GM12878 (cell line): ENCODE results near the gene ANGEL1.

Experiments used
- CTCF ChIP-seq, 3 experiments: IDR thresholded peaks in 2 of 3; conservative IDR thresholded peaks in 1 of 3; 2 replicates each; pipeline ENCODE4 v1.5.1; 2011; ENCODE audit warnings: low read depth in 3 of 3, low read length in 3 of 3, mild to moderate bottlenecking in 3 of 3, control low read depth in 2 of 3, moderate library complexity in 2 of 3, inconsistent platforms in 1 of 3, mixed read lengths in 1 of 3; ENCODE audit not compliant: control insufficient read depth in 2 of 3, insufficient read depth in 1 of 3; ENCODE audit errors: extremely low read depth in 1 of 3
- EP300 ChIP-seq, 2 experiments: fragments of 150-350 bp in 1 of 2; IDR thresholded peaks; 2 replicates each; pipeline ENCODE4 v1.6.1; 2011 to 2012; ENCODE audit warnings: low read depth in 2 of 2, low read length in 2 of 2, borderline replicate concordance in 1 of 2, improper control_type of control experiment in 1 of 2, inconsistent platforms in 1 of 2; ENCODE audit not compliant: control insufficient read depth in 1 of 2
- EZH2 ChIP-seq: IDR thresholded peaks from 2 replicates; pipeline ENCODE4 v1.6.1; 2012; ENCODE audit warnings: low read depth, mild to moderate bottlenecking, control low read depth, inconsistent platforms, low read length, borderline replicate concordance; ENCODE audit not compliant: control insufficient read depth
- MAX ChIP-seq: IDR thresholded peaks from 2 replicates; pipeline ENCODE4 v1.6.1; 2012; ENCODE audit warnings: low read depth, low read length, improper control_type of control experiment
- SRF ChIP-seq, 2 experiments: IDR thresholded peaks; 2 replicates each; pipeline ENCODE4 v1.6.1; 2011; ENCODE audit warnings: low read depth in 2 of 2, low read length in 2 of 2, mild to moderate bottlenecking in 1 of 2, moderate library complexity in 1 of 2
- TBL1XR1 ChIP-seq: IDR thresholded peaks from 2 replicates; pipeline ENCODE4 v1.6.1; 2012; ENCODE audit warnings: low read depth, low read length, improper control_type of control experiment
- TCF7 ChIP-seq: IDR thresholded peaks from 2 replicates; pipeline ENCODE4 v1.6.1; 2014; ENCODE audit warnings: antibody characterized with exemption, borderline replicate concordance
- ZZZ3 ChIP-seq: IDR thresholded peaks from 2 replicates; pipeline ENCODE4 v1.6.1; 2011; ENCODE audit warnings: low read depth; ENCODE audit not compliant: control insufficient read depth, insufficient read length
- TF ChIP-seq, protein P1 (sequence below): IDR thresholded peaks from 2 replicates; pipeline ENCODE4 v1.6.1; 2011; ENCODE audit warnings: borderline replicate concordance, low read depth, mild to moderate bottlenecking, moderate library complexity, mixed read lengths, low read length; ENCODE audit not compliant: insufficient read depth; ENCODE audit errors: extremely low read length

- TF ChIP-seq, protein P1, sequence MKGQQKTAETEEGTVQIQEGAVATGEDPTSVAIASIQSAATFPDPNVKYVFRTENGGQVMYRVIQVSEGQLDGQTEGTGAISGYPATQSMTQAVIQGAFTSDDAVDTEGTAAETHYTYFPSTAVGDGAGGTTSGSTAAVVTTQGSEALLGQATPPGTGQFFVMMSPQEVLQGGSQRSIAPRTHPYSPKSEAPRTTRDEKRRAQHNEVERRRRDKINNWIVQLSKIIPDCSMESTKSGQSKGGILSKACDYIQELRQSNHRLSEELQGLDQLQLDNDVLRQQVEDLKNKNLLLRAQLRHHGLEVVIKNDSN, result no peak
- TF ChIP-seq ZZZ3 (no peak), CTCF (IDR thresholded peaks at IDR 0.05 in 2 of 3, conservative IDR thresholded peaks at IDR 0.05 in 1 of 3; ENCODE audit: control insufficient read depth in 2 of 3, extremely low read depth in 1 of 3, insufficient read depth in 1 of 3, low read depth in 3 of 3, low read length in 3 of 3) (no peak), EP300 (IDR thresholded peaks at IDR 0.05; ENCODE audit: borderline replicate concordance in 1 of 2, control insufficient read depth in 1 of 2, low read depth in 2 of 2, low read length in 2 of 2) (no peak), EZH2 (no peak), SRF (IDR thresholded peaks at IDR 0.05; ENCODE audit: low read depth in 2 of 2, low read length in 2 of 2) (no peak), TCF7 (no peak), MAX (no peak), TBL1XR1 (no peak)
Measured at GRCh38 chr14:76806446-76806845, 6.2 kb downstream of the ANGEL1 start.
